Regular cardiac myocyte (primary cell): ENCODE data around the gene HESX1. TPM values are rescaled to one million over a fixed set of nuclear protein-coding genes. Genes with fewer than 3 reads are reported as not detected.

Experiments used
- total RNA-seq: library from RNA; depleted of rRNA; stranded (reverse); fragments of >200 nt; gene quantifications from 2 replicates; pipeline ENCODE4 v1.2.3, GENCODE V29; 2014

The HESX1 gene
- total RNA-seq = under 0.01 and 0.85 TPM in 2 replicates

DNA sequence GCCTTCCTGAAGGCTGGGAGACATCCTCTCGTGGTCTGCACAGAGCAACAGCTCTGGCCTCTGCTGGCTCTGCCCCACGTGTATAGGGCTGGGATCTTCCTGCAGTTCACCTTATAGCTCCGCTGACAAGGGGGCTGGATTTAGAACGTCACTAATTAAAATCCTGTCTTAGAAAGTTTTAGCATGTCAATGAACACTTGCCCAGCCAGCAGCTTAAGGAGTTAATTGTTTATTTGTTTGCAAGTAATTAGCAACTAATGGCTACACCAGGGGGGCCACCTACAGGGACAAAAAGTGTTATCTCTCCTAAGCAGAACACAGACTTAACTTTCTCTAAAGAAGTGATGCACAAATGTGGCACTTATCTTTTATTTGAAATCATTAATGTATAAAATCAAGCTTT, at the start of gene HESX1:
HESX1 (minus strand) TSS at position 84 of the 403 bp plus-strand sequence; CDS start at position 24, 60 bp downstream.

DNA sequence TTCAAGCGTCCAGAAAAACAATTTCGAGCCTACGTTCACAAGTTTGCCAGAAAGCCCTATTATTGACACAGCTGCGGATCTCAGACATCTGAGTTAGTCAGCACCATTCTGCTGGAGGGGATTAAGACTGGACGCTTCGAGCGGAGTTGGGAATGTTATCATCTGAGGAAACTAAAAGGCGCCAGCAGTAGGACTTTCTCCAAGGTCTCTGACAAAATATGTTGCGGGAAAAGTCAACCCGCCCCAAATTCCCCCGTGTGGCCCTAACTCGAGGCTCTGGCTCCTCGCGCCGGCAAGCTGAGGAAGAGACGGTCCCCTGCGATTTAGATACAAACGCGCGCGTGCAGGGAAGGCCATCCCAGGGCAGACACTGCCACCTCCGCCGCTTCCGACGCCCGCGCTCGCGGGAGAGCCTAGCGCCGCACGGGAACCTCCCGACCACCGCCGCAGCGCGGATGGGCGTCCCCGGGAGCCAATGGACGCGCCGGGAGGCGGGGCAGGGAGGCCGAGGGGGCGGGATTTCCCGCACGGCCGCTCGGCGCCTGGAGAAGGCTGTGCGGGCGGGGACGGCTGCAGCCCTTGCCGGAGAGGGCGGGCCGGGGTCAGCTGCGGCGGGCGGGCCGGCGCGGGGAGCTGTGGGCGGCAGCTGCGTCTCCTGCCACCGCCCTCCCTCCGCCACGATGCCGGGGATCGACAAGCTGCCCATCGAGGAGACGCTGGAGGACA, 27.6 kb upstream of the HESX1 start, which contains the start of gene APPL1:
APPL1 (plus strand) TSS at position 526 of the 726 bp plus-strand sequence; CDS start at position 681, 155 bp downstream.

DNA sequence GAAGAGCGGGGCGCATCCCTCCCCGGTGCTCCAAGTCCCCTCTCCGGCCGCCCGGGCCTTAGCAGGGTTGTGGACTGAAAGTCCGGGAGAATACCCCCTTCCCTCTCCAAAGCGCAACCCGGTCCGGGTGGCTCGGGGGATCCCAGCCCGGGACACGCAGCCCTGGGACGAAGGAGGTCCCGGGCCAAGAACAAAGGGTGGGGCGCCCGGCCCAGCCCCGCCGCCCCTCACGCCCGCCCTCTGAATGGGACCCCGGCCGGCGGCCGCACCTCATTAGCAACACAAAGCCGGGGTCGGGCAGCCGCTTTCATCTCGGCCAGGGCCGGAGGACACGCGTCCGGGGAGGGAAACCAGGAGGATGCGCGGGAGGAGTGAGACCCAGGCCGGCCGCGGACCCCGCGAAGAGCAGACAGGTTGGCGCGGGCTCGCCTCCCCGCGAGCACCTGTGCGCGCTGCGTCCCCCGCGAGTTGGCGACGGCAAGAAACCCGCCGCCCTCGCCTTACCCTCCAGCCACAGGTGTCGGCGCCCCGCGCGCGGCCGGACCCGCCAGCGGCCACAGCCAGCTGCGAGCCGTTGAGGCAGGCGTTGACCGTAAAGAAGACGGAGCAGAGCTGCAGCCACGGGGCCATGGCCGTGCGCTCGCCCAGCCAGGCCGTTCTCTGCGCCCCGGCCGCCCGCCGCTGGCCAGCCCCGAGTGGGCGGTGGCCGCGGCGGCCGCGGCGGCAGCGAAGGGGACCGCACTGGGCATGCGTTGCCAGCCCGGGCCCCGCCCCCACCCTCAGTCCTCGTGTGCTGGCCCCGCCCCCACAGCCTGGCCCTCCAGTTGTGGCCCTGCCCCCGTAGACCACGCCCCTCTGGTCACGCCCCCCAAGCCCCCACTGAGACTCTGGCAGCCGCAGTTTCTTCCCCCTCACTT, 34.9 kb downstream of the HESX1 start, which contains the start of gene IL17RD:
IL17RD (minus strand) TSS at position 697 of the 917 bp plus-strand sequence; CDS start at position 630, 67 bp downstream.

Other genes starting within 250 kb of the HESX1 start
- not detected in 2 replicates for gene SPATA12, start 139.3 kb downstream of the HESX1 start, total RNA-seq
- 1.5 and 1.7 TPM in 2 replicates for gene IL17RD, start 34.6 kb downstream of the HESX1 start, total RNA-seq
- gene APPL1, start 27.8 kb upstream of the HESX1 start, total RNA-seq = 43.3 and 45.1 TPM in 2 replicates
- gene ASB14, start 92.7 kb upstream of the HESX1 start, total RNA-seq = not detected in 2 replicates